ENCODE data around the gene MORN1. TPM values are rescaled to one million over a fixed set of nuclear protein-coding genes. Genes with fewer than 3 reads are reported as not detected.

The MORN1 gene
- total and polyA plus RNA-seq, 2 of the 8 experiments (the other 6 are each of a cell fraction or from before 2014, with no cell fraction given) = 5.0 to 9.1 TPM

GRCh38 chr1:2391041-2391930 lies at the start of gene MORN1, which contains the start of gene RER1 (continued):
- TF ChIP-seq EP300 (IDR thresholded peaks at IDR 0.05; ENCODE audit: borderline replicate concordance in 1 of 2, low read depth in 2 of 2, low read length in 2 of 2) = peak in 1 of 2 experiments; percentile 76; a peak in 1 of 3 replicates
- TF ChIP-seq, protein P1, sequence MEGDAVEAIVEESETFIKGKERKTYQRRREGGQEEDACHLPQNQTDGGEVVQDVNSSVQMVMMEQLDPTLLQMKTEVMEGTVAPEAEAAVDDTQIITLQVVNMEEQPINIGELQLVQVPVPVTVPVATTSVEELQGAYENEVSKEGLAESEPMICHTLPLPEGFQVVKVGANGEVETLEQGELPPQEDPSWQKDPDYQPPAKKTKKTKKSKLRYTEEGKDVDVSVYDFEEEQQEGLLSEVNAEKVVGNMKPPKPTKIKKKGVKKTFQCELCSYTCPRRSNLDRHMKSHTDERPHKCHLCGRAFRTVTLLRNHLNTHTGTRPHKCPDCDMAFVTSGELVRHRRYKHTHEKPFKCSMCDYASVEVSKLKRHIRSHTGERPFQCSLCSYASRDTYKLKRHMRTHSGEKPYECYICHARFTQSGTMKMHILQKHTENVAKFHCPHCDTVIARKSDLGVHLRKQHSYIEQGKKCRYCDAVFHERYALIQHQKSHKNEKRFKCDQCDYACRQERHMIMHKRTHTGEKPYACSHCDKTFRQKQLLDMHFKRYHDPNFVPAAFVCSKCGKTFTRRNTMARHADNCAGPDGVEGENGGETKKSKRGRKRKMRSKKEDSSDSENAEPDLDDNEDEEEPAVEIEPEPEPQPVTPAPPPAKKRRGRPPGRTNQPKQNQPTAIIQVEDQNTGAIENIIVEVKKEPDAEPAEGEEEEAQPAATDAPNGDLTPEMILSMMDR (IDR thresholded peaks at IDR 0.05; ENCODE audit: control extremely low read depth in 1 of 3, insufficient read depth in 1 of 3, low read depth in 1 of 3, low read length in 3 of 3) = no peak
- TF ChIP-seq, protein P2, sequence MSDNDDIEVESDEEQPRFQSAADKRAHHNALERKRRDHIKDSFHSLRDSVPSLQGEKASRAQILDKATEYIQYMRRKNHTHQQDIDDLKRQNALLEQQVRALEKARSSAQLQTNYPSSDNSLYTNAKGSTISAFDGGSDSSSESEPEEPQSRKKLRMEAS (IDR thresholded peaks at IDR 0.05) = peak; percentile 30; the same call in 1 of the 2 replicates
- TF ChIP-seq BCL11A (IDR thresholded peaks at IDR 0.05; ENCODE audit: low read depth in 2 of 2, low read length in 2 of 2) = no peak
- peak; percentile 72 for TF ChIP-seq NRF1 (IDR thresholded peaks at IDR 0.05; ENCODE audit: low read depth, low read length)
- TF ChIP-seq TAF1 (IDR thresholded peaks at IDR 0.05; ENCODE audit: low read depth, low read length) = peak; percentile 81
- TF ChIP-seq GTF2F1 (IDR thresholded peaks at IDR 0.05; ENCODE audit: borderline replicate concordance, low read depth, low read length) = peak; percentile 44; the same call in 1 of the 2 replicates
- TF ChIP-seq KDM1A (IDR thresholded peaks at IDR 0.05; ENCODE audit: borderline replicate concordance, low read length) = no peak
- no peak for TF ChIP-seq SUZ12 (IDR thresholded peaks at IDR 0.05; ENCODE audit: low read length)
- no peak for TF ChIP-seq SP4 (IDR thresholded peaks at IDR 0.05; ENCODE audit: low read length)
- peak; percentile 78 for TF ChIP-seq KDM5A (IDR thresholded peaks at IDR 0.05; ENCODE audit: low read length)
- no peak for TF ChIP-seq HDAC6 (IDR thresholded peaks at IDR 0.05; ENCODE audit: low read depth, low read length)
- TF ChIP-seq RFX5 (IDR thresholded peaks at IDR 0.05; ENCODE audit: borderline replicate concordance, low read depth, low read length) = 0 out of 2 replicates have a peak, but pooled peaks have one; percentile 12
- TF ChIP-seq EGR1 (IDR thresholded peaks at IDR 0.05; ENCODE audit: borderline replicate concordance, low read depth, low read length) = peak; percentile 54; the same call in 1 of the 2 replicates
- no peak for TF ChIP-seq TEAD4 (IDR thresholded peaks at IDR 0.05; ENCODE audit: low read depth, low read length)
- TF ChIP-seq USF2 (IDR thresholded peaks at IDR 0.05; ENCODE audit: low read length) = no peak
- TF ChIP-seq TAF7 (optimal IDR thresholded peaks at IDR 0.05; ENCODE audit: borderline replicate concordance, low read depth, low read length) = peak; percentile 49
- TF ChIP-seq, protein P3, sequence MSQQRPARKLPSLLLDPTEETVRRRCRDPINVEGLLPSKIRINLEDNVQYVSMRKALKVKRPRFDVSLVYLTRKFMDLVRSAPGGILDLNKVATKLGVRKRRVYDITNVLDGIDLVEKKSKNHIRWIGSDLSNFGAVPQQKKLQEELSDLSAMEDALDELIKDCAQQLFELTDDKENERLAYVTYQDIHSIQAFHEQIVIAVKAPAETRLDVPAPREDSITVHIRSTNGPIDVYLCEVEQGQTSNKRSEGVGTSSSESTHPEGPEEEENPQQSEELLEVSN (IDR thresholded peaks at IDR 0.05) = no peak

Data from H1 (cell line).